SW480 (cell line): ENCODE data around the gene ADAMTSL4.
"Not testable (repeated sequence)": the region's sequence is repeated elsewhere in the genome, so short reads cannot be mapped to it uniquely, and the experiment has no call there.

Experiments used
- DNase-seq: peaks from one replicate; pipeline ENCODE4 v3.0.0-alpha.2; 2016; ENCODE audit warnings: low spot score

ADAMTSL4 gene

DNA sequence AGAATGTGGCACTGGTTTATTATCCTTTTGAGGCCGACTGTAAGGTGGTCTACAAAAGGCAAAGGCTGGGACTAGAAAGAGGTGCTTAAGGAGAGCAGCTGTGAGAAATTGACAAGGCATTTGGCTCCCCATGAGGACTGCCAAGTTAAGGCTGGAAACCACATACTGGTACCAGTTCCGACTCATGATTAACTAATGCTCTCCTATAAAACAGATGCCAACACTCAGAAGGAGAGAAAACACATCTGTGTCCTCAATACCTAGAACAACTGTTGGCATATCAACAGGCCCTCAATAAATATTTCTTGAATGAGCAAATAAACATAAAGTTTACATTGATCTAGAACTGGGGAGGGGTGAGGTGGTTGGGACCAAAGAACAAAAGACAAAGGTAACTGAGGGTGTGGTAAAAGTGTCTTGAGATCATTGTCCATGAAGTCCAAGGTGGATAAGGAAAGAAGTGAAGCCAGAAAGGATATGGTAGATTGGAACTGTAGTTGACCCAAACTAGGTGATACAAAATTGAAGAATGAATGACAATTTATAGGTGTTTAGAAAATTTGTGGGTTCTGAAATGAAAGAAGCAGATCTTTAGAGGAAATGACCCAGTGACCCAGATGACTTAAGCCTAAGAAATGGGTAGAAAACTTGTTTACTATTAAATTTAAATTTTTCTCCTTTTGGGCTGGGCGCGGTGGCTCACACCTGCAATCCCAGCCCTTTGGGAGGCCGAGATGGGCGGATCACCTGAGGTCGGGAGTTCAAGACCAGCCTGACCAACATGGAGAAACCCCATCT lies 47.1 kb downstream of the ADAMTSL4 start:
- DNase-seq = no peak

- no peak for DNase-seq
These were observed 47.8 kb downstream of the ADAMTSL4 start for GRCh38 chr1:150596976-150597375.

DNA sequence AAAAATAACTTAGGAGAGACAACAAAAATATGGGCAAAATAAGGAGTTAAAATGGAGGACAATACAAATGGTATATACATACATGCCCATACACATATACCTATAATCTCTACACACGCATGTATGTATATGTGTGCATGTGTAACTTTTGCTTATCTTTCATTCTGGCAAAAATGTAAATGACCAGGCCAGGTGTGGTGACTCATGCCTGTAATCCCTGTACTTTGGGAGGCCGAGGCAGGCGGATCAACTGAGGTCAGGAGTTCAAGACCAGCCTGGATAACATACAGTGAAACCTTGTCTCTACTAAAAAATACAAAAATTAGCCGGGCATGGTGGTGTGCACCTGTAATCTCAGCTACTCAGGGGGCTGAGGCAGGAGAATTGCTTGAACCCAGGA lies 49.1 kb downstream of the ADAMTSL4 start:
- DNase-seq = not testable (repeated sequence)

GRCh38 chr1:150601540-150601939 lies 52.3 kb downstream of the ADAMTSL4 start:
- DNase-seq = no peak

- DNase-seq = not testable (repeated sequence)
These were observed 53.2 kb downstream of the ADAMTSL4 start for GRCh38 chr1:150602372-150602771.

GRCh38 chr1:150603711-150604110 lies 54.5 kb downstream of the ADAMTSL4 start:
- no peak for DNase-seq

DNA sequence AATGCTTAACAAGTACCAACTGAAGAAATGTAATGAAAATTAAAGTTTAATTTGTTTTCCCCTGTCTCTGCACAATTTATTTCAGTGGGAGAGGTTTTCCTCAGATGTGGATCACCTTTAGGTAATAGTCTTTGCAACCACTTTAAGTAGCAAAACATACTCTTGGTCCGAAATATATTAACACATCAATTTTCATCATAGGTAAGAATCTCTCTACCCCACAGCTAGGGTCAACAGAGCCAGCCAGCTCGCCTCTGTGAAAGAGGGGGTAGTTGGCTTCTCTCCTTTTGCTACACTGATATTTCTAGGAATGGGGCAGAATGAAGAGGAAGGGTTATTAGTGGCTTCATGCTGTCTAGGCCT lies 55.0 kb downstream of the ADAMTSL4 start:
- DNase-seq = no peak

DNA sequence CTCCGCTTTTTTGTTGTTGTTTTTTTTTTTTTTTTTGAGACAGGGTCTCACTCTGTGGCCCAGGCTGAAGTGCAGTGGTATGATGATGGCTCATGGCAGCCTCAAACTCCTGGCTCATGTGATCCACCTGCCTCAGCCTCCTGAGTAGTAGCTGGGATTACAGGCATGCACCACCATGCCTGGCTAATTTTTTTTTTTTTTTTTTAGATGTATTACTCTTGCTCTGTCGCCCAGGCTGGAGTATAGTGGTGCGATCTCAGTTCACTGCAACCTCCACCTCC lies 56.2 kb downstream of the ADAMTSL4 start:
- not testable (repeated sequence) for DNase-seq

DNA sequence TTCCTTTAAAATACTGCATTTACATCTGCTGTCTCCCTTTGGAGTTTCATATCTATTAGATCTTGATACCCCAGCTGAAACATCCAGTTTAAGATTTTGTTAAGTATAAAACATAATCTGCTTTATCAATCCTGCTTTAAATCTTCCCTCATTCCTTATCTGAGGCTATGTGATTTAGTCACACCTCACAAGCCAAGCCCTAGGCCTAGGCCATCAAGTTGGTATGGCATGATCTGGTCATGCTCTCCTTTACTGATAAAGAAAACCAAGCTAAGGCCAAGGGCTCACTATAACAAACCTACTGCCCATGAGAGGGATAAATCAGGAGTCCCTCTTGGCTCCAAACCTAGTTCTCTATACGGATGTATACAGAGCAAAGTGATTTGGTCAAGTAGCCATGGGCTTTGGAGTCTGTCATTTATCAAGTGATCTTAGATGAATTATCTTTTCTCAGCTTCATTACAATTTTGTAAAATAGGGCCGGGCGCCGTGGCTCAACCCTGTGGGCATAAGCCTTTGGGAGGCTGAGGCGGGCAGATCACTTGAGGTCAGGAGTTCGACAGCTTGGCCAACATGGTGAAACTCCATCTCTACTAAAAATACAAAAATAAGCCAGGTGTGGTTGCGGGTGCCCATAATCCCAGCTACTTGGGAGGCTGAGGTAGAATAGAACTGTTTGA lies 57.4 kb downstream of the ADAMTSL4 start:
- no peak for DNase-seq

DNA sequence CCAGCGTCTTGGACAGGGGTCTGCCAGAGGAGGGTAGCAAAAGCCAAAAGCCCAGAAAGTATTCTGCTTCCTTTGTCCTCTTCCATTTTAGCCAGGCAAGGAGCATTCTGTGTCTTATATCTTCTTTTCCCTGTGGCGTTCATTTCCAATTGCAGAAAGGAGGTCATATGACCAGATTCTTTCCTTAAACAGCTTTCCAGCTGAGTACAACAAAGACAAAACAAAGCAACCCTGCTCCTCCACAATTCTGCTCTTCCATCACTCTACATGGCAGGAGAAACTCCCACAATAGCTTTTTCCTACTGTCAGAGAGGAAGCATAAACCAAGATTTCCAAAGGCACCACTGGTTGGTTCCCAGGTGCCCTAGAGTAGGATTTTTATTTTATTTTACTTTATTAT lies 60.5 kb downstream of the ADAMTSL4 start:
- DNase-seq = no peak
